GM18868 (cell line): ENCODE results near the gene LENG9.
"Not testable (repeated sequence)": the region's sequence is repeated elsewhere in the genome, so short reads cannot be mapped to it uniquely, and the experiment has no call there.

Experiments
- ATAC-seq: cut with Tn5 transposase; IDR thresholded peaks from one replicate; pipeline ENCODE4 v1.9.1; 2021; ENCODE audit warnings: mild to moderate bottlenecking, moderate library complexity; ENCODE audit not compliant: unreplicated experiment

The LENG9 gene

DNA sequence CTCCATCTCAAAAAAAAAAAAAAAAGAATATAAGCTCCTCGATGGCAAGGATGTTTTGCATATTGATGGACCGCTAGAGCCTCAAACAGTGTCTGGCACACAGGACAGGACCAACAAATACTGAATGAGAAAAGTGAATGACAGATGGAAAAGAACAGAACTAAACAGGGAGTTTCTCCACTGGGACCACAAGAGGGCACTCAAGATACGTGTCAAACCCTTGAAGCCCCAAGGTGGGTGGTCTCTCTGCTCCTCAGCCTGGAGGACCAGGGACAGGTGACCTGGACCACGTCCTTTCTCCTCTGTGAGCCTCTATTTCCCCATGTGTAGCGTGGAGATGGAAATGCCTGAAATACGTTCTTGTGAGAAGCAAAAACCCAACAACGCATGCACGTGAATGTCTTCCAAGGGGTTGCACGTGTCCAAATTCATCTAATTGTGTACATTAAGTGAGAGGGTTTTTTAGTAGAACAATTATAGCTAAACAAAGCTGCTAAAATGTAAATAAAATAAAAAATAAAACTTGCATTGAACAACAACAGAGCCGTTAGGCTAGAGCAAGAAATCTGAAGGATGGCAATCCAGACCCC is 15.2 kb upstream of the LENG9 start:
- ATAC-seq, result no peak

DNA sequence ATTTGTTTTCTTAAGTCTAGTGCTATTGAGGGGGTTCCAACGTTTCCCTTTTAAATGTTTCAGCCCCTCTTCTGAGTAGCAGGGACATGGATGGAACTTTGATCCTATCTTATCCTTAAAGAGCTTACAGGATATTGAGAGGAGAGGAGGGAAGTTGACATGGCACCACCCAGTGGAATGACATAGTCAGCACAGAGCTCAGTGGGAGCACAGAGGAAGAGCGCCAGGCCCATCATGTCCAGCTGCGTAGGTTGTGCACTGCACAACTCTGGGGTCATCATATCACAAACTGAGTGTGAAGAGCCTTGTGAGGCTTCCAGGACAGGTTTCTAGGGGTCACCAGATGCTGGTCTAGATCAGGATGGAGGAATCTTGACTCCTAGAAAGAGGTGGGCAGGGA is 14.1 kb upstream of the LENG9 start:
- ATAC-seq, result no peak

DNA sequence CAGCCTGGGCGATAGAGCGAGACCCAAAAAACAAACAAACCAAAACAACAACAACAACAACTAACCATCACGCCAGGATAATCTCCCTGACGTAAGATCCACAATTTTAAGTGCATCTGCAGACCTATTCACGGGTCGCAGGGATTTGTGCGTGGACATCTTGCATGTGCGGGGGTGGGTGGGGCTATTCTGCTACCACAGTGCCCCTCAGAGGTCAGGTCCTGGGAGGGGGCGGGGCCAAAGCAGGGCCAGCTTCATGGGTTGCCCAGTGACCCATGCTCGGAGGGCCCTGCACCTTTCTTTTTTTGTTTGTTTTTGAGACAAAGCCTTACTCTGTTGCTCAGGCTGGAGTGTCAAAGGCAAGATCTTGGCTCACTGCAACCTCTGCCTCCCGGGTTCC is 12.1 kb upstream of the LENG9 start:
- ATAC-seq, result no peak

DNA sequence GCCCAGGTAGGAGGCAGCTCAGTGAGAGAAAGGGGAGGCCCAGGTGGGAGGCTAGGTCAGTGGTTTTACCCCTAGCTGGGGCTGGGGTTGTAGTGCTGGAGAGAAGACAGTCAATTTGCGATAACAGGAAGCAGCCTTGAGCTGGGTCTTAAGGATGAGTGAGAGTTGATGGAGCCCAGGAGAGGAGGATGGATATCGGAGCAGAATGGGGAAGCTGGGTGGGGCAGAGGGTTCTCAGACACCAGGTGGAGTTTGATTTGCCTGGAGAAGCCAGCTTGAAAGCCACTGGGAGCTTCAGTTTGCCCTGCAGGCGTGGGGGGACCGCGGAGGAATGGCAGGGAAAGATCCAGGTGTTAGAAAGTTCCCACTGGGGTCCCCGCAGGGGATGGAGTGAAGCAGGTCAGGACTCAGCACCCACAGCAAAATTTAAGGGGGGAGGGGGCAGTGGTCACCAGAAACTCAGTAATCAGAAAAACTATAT is 10.4 kb upstream of the LENG9 start:
- no peak for ATAC-seq

DNA sequence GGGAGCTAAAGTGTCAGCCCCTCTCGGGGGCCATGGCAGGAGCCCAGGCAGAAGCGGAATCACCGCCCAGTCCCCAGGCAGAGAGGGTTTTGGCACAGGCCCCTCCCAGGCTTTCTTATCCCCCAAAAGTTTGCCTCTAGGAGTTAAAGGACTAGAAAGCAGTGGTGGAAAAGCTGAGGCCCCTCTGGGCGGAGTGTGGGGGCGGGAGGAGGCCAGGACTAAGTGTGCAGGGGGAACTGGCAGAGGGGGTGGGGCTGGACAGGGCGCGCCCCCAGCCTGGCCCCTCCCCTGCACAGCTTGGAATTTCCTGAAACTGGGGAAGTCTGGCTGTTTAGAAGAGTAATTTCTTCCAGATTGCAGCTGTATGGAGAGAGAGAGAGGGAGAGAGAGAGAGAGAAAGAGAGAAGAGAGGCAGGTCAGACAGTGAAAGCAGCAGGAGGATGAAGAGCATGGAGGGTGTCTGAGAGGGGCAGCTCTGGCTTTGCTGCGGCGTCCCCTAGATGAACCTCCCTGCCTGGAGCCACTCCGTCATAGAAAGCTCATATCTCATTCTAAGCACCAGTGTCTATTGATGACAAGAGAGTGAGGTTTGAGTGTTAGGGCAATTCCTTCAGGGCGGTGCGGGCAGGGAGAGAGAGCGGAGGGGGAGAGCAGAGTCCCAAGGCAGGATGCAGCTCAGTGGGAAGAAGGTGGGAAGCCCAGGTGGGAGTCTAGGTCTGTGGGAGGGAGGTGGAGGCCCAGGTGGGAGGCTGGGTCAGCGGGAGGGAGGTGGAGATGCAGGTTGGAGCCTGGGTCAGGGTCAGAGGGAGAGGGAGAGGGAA is 9.7 kb upstream of the LENG9 start, which contains the start of gene CDC42EP5:
CDC42EP5 (minus strand) TSS at position 226 of the 821 bp plus-strand sequence. CDS start 7,749 bp downstream, outside the sequence.
- no peak for ATAC-seq

DNA sequence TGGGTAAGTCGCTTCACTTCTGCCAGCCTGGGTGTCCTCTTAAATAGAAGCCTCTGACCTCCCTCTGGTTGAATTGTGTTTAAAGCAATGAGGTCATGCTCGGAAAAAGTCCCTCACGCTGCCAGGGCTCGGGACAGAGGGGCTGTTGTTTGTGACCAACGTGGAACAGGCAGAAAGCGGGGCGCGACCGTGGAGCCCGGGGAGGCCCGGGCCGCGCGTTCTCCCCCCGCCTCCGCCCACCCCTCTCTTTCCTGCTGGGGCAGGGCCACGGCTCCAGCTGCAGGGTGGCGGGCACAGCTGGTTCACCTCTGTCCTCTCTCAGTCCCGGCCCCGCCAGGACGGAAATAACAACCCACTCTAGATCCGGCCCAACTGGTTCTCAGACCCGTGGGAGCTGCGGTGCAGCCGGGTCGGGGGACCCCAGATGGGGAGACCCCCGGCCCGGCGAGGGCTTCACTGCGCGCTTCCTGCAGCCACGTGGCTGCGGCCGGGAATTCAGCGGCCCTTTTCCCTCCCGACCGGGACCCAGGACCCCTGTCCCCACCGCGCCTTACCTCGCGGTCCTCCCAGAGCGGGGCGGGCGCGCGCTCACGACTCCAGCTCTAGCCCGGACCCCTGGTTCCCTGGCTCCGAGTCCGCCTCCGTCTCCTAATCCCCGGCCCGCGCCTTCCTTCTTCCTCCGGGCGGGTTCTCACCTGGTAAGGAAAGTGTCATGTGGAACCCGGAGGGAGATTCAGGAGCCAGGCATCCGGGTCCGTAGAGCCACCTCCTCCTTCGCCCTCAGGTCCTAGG is 7.6 kb upstream of the LENG9 start:
- ATAC-seq, result no peak

DNA sequence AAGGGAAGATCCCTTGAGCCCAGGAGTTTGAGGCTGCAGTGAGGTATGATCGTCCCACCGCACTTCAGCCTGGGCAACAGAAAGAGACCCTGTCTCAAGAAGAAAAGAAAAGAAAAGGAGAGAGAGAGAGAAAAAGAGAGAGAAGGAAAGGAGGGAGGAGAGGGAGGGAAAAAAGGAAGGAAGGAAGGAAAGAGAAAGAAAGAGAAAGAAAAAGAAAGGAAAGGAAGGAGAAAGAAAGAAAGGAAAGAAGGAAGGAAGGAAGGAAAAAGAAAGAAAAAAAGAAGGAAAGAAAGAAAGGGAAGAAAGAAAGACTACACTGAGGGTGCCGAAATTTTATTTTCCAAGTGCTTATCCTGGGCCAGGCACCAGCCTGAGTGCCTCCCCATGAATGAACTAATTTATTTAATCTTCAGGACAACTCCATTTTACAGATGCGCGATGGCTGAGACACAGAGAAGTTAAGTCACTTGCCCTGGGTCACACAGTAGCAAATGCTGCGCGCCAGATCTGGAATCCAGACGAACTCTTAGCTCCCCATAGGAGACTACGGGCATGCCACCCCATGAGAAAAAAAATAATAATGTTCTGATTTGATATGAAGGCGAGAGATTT is 6.8 kb upstream of the LENG9 start:
- ATAC-seq, result no peak

DNA sequence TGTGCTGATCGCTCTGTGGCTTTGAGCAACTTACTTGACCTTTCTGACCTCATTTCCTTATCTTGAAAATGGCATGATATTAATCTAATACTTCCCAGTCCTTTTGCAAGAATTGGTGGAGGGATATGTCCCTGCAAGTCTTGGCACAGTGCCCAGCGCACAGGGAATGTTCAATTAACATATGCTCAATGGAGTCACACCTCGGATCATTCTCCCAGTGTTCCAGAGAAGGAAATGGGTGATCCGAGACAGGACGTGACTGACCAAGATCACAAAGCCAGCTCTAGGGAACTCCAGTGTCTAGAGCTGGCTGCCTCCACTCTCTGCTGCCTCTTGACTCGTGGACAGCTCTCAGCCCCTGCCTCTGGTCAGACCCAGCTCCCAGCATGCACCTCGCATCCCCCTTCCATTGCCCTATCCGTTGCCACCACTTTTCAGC is 5.9 kb upstream of the LENG9 start:
- ATAC-seq, result no peak

DNA sequence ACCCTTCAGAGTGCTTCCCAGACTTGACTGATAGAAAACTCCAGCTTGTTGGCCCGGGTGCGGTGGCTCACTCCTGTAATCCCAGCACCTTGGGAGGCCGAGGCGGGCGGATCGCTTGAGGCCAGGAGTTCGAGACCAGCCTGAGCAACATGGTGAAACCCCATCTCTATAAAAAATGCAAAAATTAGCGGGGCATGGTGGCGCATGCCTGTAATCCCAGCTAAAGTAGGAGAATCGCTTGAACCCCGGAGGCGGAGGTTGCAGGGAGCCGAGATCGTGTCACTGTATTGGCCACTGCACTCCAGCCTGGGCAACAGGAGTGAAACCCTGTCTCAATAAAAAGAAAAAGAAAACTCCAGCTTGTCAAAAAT is 2.5 kb upstream of the LENG9 start:
- not testable (repeated sequence) for ATAC-seq

DNA sequence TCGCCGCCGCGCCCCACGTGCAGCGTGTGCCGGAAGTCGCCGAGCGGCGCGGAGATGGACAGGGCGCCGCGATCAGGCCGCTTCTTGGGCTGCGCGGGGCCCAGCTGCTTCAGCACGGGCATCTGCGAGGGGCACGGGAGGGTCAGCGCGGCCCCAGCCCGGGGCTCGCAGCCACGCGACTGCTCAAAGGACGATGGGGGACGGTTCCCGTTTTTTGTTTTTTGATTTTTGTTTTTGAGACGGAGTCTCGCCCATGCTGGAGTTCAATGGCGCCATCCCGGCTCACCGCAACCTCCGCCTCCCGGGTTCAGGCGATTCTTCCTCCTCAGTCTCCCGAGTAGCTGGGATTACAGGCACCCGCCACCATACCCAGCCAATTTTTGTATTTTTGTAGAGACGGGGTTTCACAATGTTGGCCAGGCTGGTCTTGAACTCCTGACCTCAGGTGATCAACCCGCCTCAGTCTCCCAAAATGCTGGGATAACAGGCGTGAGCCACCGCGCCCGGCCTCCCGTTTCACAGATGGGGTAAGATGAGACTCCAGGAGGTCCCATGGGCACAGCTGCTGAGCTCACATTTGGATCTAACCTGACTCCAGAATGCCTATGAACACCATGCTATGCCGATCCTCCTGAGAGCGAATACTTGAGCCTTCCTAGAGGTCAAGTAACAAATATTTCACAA is 2.0 kb upstream of the LENG9 start:
- no peak for ATAC-seq

DNA sequence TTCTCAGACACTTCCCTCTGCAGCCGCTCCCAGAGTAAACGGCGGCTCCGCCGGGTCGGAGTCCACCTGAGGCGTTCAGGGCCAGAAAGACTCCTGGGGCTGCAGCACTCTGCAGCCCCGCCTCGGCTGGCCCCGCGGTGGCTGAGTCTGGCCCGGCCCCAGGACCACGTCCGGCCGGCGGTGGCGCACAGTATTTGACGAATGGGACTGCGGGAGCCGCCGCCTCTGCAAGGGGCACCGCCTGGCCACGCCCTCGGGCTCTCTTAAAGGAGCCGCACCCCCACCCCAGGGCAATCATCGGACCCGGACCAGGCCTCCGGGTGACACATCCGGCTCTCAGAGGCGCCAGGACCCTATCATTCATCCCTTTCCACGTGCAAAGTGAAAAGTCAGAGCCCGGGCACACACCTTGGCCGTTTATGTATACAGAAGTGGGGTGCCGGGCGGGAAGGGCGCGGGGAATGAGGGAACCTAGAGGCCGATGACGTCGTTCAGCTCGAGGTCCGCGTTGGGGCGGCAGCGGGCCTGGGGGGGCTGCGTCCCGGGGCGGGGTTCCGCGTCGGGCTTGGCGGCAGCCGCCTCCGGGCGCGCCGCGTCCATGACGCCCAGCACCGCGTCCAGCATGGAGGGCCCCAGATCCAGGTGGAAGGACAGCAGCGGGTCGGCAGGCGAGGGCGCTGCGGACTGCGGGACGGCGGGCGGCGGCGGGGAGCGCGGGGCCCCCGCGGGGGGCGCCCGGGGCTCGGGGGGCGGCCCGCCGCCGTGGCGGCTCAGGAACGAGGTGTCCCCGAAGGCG is 1.2 kb upstream of the LENG9 start:
- ATAC-seq, result peak; percentile 53

DNA sequence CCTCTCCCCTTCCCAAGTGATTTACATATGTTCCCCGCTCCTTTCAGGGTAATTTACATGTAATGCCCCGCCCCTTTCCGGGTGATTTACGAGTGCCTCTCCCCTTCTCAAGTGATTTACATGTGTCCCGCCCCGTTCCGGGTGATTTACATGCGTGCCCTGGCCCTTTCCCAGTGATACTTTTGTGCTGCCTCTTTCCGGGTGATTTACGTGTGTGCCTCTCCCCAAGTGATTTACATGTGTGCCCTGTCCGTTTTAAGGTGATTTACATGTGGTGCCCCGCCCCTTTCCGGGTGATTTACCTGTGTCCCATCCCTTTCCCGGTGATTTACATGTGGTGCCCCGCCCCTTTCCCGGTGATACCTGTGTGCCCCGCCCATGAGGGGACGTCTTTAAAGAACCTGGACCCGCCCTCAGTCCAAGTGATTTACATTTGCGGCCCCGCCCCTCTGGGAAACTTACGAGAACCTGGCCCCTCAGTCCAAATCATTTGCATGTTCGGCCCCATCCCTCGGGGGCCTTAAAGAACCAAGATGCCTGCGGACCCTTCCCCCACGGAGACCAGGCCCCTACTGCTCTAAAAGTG is 559 bp upstream of the LENG9 start:
- peak; percentile 33 for ATAC-seq

DNA sequence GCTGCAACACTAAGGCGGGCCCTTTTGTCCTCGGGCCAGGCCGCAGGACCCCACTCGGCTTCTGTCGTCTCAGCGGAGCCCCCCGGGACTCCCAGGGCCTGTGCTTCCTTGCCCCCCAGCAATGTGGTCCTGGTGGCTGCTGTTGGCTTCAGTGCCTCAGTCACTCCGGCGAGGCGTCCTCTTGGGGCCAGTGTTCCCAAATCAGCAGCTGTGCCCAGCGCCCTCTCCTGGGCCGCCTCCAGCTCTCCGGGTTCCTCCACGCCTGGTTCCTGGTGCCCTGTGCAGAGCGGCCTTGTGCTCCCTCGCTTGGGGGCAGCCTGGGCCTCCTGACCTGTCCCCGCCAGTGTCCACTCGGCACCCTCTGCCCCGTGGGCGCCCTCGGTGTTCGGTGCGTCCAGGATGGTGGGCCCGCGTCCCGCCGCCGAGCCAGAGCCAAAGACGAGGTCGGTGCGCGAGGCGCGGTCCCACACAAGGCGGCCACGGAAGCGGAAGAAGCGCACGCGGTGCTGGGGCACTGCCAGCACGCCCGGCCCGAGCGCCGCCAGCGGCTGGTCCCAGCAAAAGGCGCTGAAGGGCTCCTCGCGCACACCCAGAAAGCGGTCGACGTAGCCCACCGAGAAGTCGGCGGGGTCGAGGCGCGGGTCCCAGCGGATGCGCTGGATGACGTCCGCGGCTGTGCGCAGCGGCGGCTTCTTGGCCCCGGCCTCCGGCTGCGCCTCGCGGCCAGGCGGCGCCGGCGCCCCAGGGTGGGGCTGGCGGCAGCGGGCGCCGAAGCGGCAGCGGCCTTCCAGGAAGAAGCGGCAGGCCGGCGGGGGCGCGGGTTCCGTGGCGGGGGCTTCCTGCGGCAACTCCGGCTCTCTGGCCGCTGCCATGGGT is 685 bp downstream of the LENG9 start:
- ATAC-seq, result peak; percentile 4

DNA sequence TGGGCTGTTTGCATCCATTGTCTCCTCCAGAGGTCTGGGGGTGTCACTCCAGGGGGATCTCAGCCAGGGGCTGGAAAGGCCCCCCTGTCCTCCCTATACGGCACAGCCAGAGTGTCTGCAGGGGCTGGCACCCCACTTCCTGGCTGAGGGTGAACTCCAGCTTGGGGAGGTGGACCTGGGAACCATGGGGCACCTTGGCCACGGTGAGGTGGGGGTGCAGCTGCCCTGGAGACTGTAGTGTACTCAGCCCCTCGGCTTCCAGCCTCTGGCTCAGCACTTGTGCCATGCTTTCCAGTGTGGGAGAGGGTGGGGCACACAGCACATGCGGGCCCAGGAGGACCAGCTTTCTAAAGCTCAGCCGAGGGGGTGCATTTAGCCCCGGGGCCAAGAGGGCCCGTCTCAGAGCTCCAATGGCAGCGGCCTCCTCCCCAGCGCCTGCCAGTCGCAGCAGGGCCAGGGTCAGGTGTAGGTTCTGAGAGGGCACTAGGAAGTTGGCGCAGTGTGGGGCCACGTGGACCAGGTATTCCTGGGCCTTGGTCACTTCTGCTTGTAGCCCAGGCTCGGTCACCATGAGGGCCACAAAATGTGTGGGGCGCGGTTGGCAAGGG is 1.4 kb downstream of the LENG9 start:
- ATAC-seq, result no peak

DNA sequence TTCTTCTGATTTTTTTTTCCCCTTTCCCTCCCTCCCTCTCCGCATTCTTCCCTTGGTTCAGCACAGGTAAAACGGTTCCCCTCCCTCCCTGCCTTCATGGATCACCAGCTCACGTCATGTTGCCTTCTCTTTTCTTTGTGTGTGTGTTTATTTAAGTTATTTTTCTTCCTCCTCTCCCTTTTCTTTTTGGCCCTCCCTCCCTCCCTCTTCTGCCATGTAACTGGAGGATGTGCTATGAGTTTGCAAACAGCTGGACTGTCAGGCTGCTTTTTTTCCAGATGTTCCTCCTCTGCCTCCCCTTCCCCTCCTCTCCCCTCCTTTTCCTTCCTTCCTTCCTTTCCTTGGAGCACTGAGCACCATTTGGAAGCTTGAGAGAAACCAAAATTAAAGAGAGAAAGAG is 2.0 kb downstream of the LENG9 start:
- ATAC-seq, result no peak

DNA sequence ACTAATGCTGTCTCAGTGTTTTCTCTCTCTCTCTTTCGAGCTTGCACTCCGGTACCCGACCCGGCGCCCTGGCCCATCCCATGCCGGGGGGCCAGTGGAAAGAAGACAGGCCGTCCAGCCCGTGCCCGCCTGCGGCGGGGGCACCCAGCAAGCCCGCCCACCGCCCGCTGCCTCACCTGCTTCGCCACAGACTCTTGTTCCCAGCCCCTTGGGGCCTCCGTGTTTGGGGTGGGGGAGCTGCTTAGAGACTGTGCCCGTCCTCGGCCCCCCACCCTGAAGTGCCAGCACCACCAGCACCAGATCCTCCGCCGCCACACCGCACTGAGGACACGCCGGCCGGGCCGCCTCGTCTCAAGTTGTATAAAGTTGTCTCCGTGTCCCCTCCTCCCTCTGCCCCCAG is 2.4 kb downstream of the LENG9 start:
- ATAC-seq, result no peak

DNA sequence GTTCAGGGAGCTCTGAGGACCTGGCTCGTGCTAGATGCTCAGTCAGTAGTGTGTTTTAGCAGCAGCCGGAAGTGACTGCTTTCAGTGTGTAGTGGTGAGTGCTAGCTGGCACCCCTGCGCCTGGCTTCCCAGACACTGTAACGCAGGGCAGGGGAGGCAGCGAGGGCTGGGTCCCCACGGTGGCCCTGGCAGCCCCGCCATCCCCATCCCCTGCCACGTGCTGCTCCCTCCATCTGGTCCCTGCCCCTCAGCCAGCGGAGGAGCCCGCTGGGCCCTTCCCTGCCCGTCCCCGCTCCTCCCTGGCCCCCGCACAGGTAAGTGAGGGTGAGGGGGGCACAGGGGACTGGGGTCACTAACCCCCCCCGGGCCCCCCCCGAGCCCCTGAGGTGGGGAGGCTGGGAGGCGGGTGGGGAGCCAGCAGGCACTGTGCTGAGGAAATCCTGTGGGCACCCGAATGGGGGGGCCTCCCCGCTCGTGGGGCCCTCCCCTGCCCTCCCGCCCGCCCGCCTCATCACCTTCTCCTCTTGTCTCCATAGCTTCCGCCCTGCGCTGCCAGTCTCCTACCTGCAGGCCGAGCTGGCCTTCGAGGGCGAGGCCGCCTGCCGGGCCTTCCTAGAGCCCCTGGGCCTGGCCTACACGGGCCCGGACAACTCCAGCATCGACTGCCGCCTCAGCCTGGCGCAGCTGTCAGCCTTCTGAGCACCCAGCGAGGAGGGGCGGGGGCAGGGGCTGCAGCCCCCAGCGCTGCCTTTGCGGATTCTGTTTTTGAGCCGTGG is 3.2 kb downstream of the LENG9 start:
- ATAC-seq, result no peak
